HG03066 (cell line): ENCODE results near the gene ZNF888.
"Not testable (repeated sequence)": the region's sequence is repeated elsewhere in the genome, so short reads cannot be mapped to it uniquely, and the experiment has no call there.

Source experiments
- ATAC-seq: cut with Tn5 transposase; IDR thresholded peaks from one replicate; pipeline ENCODE4 v1.9.1; 2021; ENCODE audit warnings: low read depth; ENCODE audit not compliant: unreplicated experiment

Gene ZNF888

DNA sequence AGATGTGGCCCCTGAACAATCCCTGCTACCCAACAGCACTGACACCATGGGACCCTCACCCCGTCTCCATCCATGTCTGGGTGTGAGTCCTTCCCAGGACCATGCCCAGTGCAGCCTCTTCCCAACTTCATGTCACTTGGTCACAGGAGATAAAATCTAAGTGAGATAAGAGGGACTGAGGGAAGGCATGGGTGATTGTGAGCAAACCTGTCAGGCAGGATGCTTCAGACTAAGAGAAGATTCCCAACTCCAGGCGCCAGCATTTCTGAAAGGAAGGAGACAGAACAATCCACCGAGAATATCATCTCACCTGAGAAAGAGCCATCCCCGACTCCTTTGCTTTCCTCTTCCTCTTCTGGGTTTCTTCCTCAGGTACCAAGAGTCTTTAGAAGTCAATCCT is 33.3 kb downstream of the ZNF888 start:
- no peak for ATAC-seq

DNA sequence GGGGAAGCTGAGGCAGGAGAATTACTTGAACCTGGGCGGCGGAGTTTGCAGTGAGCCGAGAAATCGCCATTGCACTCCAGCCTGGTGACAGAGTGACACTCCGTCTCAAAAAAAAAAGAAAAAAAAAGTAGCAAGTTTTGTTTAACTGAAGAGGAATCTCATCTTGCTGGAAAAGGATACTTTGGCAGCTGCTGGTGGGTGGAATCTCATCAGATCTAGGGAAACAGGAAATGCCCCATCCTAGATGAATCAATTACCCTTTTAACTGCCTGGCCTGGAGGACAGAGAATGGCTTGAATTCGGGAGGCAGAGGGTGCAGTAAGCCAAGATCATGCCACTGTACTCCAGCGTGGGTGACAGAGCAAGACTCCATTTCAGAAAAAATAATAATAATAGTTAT is 34.2 kb downstream of the ZNF888 start:
- no peak for ATAC-seq

DNA sequence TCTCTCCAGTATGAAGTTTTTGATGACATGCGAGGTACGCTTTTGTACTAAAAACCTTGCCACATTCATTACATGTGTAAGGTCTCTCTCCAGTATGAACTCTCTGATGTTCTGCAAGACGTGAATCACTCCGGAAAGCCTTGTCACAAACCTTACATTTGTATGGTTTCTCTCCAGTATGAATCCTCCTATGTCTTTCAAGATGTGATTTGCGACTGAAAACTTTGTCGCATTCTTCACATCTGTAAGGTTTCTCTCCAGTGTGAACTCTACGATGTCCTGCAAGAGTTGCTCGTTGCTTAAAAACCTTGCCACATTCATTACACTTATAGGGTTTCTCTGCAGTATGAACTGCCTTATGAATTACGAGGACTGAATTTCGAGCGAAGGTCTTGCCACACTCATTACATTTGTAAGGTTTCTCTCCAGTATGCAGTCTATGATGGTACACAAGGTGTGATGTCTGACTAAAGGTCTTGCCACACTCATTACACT is 42.3 kb downstream of the ZNF888 start:
- ATAC-seq: no peak

DNA sequence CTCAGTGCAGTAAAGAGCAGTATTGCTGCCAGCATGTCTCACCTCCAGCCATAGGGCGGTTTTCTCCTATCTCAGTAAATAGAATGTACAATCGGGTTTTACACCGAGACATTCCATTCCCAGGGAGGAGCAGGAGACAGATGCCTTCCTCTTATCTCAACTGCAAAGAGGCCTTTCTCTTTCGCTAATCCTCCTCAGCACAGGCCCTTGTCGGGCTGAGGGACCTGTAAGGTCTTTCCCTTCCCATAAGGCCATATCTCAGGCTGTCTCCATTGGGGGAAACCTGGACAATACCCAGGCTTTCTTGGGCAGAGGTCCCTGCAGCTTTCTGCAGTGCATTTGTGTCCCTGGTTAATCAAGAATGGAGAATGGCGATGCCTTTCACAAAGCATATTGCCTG is 50.2 kb downstream of the ZNF888 start:
- ATAC-seq: not testable (repeated sequence)

DNA sequence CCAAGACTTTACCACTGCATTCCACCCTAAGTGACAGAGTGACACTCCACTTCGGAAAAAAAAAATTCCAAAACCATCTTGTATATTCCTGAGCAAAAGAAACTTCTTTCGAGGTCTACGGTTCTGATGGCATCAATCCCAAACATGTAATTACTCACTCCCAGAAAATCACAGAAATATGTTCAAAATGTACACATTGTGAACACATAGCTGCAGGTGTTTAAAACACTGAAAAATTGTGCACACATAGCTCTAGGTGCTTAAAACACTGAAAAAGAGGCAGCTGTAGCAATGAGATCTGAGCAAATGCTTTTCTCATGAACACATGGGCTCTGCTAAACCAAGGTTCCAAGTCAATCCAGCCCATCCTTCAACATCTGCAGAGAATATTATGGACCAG is 51.8 kb downstream of the ZNF888 start:
- no peak for ATAC-seq

DNA sequence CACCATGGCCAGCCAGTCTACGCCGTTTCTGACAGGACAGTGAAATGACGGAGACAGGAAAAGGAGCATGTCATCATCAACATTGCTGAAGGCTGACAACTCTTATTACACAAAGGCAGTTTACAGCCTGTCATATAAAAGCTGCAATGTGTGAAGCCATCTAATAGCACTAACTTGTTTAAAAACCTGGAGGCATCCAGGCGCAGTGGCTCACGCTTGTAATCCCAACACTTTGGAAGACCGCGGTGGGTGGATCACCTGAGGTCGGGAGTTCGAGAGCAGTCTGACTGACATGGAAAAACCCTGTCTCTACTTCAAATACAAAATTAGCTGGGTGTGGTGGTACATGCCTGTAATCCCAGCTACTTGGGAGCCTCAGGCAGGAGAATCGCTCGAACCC is 55.2 kb downstream of the ZNF888 start:
- ATAC-seq: not testable (repeated sequence)

DNA sequence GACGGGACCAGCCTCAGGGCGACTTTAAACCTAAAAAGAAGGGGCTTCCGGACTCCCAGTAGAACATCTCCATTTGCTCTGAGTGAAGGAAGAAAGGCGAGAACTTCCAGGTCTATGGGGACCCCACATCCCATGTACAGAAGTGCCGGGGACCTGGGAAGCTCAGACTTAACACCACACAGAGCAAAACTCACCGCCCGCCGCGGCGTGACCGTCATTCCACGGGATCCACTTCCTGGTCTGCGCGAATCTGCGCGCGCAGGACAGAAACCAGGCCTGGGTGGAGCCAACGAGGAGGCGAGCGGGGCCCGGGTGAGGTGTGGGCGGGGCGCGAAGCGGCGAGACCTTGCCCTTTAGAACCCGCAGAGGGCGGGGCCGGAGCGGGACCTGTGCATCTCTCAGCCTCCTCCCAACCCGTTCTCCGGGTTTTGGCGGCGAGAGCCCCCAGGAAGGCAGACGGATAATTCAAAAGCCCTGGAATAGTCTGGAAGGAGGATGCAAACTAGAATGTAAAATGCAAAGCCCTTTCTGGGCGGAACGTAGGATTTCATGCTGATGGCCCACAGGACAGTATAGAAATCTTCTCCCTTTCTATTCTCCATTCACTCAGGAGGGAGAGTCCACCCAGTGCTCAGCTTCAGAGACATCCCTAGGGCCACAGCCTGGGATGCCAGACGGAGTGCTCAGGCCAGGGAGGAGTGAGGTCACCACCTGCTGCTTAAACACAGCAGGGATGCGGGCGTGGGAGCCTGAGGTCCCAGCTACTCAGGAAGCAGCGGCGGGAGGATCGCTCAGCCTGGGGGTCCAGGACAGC is 65.6 kb downstream of the ZNF888 start, which contains the start of gene ZNF468:
ZNF468 (minus strand) TSS at position 242 of the 814 bp plus-strand sequence. CDS start 3,347 bp downstream, outside the sequence.
- peak; percentile 96 for ATAC-seq

DNA sequence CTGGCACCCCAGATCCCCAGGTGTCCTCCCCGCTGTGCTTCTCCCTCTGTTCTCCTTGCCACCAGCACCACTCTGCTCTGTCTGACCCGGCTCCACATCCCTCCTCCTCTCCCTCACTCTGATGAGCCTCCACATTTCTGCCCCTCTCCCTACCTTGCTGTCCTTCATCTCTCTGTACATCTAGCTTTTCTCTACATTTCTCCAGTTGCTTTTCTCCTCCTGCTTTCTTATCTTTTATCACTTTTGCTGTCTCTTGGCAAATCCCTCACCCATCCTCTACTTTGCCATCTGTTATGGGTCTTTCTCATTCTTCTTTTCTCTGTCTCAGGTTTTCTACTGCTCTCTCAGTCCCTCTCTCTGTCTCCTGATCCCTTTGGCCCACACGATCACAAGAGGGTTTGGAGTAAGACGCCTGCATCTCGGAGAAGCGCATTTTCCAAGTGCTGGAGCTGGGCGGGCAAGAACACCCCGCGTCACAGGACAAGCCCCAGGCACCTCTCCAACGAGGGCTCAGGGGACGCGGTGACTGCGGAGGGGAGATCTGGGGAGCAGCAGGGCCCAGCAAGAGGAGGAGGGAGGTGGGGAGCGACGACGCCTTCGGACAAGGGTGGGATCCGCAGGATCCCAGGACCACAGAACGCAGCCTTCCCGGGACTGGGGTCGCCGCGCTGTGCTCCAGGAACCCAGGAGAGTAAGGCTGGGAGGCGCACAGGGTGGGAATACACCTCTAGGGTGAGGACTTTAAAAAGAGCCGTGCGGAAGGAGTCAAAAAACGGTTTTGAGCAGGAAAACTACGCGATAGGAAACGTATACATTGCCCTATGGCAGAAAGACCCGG is 66.5 kb downstream of the ZNF888 start:
- not testable (repeated sequence) for ATAC-seq
